Pulmonary artery endothelial cell (primary cell): ENCODE results near the gene SLC30A1. TPM values are rescaled to one million over a fixed set of nuclear protein-coding genes. Genes with fewer than 3 reads are reported as not detected.
A peak's percentile ranks its signal among the peaks of the same experiment; 100 is the strongest.
"Not testable (repeated sequence)": the region's sequence is repeated elsewhere in the genome, so short reads cannot be mapped to it uniquely, and the experiment has no call there.

Experiments used
- DNase-seq: peaks from one replicate; pipeline ENCODE4 v3.0.0-alpha.2; 2011; ENCODE audit warnings: low read depth, low spot score
- total RNA-seq: library from RNA; depleted of rRNA; stranded (reverse); fragments of >200 nt; gene quantifications from 2 replicates; pipeline ENCODE4 v1.2.3, GENCODE V29; 2014

Gene SLC30A1, protein sequence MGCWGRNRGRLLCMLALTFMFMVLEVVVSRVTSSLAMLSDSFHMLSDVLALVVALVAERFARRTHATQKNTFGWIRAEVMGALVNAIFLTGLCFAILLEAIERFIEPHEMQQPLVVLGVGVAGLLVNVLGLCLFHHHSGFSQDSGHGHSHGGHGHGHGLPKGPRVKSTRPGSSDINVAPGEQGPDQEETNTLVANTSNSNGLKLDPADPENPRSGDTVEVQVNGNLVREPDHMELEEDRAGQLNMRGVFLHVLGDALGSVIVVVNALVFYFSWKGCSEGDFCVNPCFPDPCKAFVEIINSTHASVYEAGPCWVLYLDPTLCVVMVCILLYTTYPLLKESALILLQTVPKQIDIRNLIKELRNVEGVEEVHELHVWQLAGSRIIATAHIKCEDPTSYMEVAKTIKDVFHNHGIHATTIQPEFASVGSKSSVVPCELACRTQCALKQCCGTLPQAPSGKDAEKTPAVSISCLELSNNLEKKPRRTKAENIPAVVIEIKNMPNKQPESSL
- total RNA-seq: 14.3 and 22.4 TPM in 2 replicates

DNA sequence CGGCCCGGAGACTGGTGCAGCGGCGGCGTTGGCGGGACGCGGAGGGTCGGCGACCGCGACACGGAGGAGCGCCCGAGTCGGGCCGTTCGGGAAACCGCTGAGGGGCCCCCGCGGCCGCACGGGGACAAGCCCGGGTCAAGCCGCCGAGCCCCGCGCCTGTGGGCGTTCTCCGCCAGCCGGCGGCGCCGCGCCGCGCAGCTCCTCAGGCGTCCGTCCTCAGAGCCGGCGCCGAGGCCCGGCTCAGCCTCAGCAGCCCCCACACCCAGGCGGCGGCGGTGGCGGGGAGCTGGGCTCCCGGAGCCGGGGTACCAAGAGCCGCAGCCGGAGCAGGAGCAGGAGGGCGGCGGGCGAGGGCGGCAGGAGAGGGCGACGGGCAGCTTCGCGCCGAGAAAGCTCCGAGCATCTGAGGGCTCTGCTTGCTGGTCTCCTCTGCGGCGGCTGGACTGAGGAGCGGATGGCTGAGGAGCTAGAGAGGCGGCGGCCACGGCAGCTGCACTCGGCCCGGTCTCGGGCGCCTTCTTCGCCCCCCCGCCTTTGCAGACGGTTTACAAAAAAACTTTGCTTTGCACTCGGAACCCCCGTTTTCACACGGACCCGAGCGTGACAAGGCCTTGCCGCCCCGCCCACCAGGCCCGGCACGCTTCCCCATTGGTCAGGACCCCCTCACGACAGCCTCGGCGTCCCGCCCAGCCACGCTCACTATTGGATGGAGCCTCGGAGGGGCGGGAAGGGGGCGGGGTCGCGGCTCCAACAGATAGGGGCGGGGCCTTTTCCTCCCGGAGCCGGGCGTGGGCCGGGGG is at the start of gene SLC30A1:
Gene SLC30A1, minus strand, starts transcription at position 522 of the 800 bp plus-strand sequence. CDS start 549 bp downstream, outside the sequence.
- DNase-seq: peak; percentile 93

DNA sequence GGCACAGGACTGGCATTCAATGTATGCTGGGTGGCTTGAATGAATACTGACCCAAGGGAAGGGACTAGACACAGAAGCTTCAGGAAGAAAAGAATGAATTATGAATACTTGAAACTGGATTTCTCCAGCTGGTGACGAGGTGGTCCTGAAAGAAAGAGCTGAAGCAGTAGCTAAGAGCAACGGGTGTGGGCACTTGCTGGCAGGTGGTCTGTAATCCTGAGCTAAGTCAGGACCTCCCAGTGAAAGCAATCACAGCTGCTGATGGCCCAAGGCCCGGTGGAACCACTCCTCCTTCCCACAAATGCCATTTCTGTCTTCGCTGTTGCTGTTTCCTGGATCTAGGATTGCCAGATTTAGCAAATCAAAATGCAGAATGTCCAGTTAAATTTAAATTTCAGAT is 49.5 kb upstream of the SLC30A1 start:
- DNase-seq: no peak

DNA sequence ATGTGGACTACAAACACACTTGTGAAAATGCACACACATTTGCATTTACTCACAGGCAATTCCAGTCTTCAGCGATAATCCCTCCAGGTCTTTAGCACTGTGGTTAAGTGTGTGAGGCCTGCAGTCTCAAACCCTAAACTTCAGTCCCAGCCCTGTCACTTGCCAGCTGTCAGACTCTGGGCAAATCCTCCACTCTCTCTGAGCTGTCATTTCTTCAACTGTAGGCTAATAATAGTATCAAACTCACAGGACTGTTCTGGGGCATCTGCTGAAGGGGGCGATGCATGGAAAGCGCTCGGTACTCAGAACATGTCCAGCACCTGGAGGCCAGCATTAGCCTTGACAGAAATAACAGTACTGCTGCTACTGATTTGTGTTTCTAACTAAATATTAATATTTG is 48.3 kb upstream of the SLC30A1 start:
- no peak for DNase-seq

DNA sequence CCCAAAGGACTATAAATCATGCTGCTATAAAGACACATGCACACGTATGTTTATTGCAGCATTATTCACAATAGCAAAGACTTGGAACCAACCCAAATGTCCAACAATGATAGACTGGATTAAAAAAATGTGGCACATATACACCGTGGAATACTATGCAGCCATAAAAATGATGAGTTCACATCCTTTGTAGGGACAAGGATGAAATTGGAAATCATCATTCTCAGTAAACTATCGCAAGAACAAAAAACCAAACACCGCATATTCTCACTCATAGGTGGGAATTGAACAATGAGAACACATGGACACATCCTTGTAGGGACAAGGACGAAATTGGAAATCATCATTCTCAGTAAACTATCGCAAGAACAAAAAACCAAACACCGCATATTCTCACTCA is 46.9 kb upstream of the SLC30A1 start:
- not testable (repeated sequence) for DNase-seq

DNA sequence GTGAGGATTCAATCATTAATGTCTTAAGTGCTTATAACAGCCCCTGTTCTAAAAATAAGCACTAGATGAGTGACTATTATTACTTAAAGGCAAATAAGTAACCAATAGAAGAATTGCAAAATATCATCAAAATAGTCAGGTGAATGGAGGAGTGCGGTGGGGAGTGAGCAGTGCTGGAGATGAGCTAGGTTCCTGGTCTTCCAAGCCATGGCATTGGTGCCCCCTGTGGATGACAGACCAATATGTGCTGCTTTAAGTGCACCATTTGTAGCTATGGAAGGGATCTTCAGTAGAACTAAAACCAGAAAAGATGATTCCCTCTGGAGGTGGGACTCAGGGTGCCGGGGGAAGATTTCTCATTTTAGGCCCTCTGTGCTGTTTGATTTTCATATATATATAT is 46.1 kb upstream of the SLC30A1 start:
- DNase-seq: no peak

DNA sequence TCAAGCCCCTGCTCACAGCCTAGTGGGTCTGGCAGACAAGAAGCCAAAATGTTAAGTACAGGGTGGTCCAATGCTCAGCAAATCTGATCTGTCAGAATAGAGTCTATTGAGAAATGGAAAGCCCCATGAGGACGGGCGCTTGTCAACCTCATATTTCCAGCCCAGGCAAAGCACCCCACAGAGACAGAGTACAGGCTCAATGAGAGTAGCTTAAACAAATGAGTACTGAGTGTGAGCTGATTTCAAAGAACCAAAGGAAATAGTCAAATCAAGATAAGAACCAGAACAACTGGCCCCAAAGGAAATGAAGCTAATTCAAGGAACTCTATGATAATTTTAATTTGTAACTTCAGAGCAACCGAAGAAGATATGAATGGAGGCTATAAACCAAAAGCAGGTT is 44.6 kb upstream of the SLC30A1 start:
- DNase-seq: no peak

DNA sequence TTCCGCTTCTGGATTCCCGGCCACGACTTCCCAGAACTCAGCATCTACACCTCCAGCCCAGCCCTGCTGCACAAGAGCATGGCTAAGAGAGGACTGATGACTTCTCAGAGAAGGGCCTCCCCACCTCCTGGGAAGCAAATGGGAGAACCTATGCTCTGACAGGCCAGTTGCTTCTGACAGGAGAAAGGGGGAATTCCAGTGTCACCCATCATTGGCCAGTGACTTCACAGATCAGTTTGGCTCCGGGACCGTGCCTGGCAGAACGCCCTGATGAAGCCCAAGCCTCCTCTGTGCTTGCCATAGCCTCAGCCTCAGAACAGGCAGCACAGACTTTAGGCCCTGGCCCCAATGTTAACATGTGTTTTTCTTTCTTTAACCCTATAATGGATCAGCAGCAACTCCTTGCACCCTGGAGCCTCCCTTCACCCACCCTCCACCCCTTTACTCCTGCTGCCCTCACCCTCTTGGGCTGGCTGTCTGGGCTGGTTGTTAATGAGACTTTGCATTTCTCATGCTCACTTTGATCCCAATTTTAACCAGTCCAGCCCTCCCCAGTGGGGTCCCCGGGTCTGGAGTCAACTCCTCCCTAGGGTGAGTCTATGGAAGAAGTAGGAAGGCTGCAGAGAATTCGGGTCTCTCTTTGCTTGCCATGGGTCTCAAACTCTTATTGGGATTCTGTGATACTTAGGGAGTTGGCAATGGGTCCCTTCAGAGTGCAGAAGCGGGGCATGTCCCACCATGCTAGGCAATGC is 42.7 kb upstream of the SLC30A1 start:
- no peak for DNase-seq

DNA sequence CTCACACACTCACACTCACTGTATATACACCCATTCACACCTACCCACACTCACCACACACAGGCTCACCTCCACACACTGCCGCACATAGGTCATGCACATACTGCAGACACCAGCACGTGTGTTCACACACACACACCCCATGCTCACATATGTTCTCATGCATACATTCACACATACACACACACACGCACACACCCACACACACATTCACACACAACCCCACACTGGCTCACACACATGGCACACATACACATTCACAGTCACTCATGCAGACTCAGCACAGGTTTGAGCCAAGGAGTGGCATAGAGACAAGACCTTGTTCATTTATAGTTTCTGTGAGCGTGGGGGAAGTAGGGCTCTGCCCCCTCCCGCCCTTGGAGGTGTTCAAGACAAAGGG is 41.1 kb upstream of the SLC30A1 start:
- DNase-seq: no peak

DNA sequence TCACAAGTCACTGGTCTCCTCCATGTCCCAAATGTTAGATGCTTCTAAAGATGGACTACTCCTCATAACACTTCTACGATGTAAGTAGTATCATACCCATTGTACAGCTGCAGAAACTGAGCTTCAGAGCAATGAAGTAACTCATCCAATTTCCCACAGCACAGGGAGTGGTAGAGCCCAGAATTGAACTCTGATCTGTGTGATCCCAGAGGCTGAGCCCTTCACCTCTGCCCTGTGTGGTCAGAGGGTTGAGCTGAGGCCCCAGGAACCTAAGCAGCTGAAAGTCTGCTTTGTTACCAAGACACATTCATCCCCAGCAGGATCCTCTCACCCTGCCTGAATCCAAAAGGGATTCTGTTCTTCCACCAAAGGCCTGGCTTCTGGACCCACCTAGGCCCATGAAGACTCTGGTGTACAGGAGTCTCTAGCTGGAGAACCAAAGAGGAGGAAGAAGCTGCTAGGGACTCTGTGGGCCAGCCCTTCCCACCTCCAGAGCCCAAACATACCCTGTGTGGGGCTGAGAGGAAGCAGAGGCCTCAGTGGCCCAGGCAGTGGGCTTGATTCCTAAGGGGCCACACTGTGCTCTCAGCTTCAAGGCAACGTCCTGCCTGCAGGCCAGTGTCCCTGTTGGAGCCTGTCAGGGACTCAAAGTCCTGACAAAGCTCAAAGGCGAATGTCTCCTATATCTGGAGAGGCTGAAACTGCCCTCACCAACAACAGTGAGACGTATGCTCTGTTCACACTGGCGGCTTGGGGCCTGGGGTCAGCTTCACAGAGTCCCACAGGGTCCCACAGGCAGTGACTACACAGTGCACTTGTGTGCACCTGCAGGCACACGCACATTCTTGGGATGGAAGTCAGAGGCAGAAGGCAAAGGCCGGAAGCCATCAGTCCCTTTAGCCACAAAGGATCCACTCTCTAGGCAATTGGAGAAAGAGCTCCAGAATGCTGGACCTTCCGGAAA is 40.4 kb upstream of the SLC30A1 start:
- DNase-seq: no peak

DNA sequence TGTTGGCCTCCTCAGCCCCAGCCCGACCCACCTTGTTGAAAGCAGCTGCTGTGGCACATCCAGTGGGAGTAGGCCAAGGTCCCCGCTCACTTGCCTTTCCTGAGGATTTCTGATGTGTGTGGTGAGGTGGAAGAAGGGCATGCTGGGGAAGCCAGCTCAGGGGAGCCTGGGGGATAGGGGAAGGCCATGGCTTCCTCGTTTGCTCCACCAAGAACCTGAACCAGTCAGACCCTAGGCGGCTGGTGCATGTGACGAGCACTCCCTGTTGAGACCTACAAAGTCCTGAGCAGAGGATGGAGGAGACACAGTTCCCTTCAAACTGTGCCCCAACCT is 38.0 kb upstream of the SLC30A1 start:
- no peak for DNase-seq

DNA sequence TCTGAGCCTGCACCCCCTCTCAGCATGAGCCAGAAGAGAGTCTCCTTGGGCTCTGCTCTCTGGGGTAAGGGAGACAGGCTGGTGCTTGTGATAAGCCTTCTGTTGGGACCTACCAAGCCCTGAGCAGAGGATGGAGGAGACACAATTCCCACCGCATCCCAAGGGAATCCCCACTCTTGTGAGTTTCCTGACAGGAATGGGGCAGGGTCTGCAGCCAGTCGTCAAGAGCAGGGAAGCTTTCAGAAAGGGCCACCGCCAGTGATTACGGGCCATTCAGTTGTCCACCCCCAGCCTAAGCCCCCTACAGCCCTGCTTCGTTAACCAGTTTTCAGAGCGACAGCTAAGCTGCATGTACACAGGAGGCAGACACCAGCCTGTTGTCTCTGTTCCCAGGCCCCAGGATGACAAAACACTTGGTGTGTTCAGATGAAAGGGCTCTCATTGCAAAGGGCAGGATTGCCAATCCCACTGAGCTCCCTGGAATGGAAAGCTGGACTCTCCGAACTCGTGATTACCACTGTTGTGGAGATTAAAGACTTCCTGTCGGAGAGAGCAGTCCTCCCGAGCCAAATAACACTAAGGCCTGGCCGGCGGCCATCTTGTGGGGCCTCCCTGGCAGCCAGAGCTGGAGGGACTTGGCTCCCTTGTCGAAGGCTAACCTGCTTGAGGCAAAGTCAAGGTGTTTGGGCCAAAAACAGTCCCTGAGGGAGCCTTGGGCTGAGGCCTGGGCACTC is 37.4 kb upstream of the SLC30A1 start:
- no peak for DNase-seq

DNA sequence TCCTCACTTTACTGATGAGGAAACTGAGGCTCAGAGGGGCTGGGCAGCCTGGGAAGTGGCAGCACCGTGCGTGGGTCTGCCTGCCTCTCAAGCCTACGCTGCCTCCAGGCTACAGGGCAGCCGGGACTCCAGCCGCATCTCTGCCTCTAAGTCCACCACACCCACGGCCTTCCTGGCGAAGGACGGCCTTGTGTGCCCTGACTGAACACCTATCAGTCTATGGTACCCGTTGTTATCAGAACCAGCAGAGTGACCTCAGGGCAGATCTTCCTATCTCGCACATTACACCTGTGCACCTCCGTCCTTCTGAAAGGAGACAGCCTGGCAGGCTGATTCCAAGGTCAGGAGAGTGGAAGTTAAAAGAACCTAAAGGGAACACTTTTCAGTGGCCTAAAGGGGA is 35.7 kb upstream of the SLC30A1 start:
- no peak for DNase-seq

DNA sequence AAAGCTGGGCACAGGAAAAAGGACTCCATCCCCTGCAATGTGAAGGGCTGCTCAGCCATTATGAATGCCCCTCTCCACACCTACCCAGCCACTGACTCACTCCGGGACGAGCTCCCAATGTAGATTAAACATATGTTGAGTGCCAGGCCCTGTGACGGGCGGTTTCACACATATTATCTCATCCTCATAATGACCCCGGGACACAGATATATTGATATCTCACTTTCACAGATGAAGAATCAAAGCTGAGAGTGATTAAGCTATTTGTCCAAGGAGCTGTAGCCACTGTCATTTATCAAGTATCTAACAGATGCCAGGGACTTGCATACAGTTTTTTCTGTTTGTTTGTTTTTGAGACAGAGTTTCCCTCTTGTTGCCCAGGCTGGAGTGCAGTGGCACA is 35.0 kb upstream of the SLC30A1 start:
- DNase-seq: no peak

DNA sequence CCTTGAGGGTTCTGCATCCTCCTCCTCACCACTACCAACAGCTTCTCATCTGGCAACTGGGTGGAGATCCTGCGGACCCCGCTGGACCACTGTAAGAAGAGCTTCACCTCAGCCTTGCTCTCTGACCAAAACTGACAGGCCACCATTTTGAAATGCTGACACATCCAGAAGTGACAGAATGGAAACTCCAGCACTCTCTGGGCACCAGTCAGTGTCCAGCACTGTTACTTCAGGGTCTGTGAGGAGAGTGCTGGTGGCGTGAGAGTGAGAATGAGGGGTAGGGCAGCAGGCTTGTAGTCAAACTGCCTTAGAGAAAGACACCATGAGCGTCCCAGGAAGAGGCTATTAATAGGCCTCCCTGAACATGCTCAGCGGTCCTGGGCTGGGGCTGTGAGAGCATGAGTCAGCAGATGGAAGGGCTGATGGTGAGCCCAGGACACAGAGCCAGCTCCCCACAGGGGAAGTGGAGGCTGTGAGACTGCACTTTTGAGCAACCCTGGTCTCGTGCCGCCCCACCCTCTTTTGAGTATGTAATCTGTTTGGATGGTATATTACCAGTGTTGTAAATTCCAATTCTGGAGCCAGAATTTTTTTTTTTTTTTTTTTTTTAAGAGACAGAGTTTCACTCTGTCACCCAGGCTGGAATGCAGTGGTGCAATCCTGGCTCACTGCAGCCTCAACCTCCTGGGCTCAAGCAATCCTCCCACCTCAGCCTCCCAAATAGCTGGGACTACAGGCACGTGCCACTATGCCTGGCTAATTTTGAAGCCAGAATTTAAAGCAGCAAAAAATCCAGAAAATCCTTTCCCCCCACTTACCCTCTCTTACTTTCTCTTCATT is 34.4 kb upstream of the SLC30A1 start:
- no peak for DNase-seq

DNA sequence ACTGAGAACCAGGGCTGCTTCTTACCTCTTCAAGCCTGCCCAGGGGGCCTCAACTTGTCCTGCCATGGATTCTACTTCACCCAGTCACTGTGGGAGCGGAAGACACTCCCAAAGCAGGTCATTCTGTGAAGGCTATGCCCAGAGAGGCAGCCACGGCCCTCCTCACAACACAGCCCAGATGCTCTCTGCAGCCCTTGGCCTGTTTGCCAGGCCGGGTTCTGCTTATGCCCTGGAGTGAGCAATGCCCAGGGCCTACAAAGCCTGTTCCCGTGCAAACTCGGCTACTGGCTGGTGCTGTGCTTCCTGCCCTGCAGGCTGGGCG is 33.8 kb upstream of the SLC30A1 start:
- DNase-seq: no peak

DNA sequence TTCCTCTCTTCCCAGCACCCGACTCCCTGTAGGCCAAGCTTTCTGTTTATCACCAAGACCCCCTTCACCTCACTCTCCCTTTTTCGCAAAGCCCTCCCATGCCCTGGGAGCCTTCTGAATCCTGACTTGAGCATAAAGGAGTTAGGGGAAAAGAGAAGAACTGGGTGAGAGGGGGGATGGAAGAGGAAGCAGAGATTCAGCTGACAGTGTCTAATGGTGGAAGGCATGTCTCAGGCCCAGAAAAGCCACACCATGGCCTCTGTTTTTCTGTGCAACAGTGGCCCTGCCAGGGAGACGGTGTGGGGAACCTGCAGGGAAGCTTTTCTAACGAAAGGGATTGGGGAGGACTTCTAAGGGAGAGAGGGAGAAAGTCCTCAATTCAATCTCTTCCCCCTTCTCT is 32.9 kb upstream of the SLC30A1 start:
- no peak for DNase-seq

DNA sequence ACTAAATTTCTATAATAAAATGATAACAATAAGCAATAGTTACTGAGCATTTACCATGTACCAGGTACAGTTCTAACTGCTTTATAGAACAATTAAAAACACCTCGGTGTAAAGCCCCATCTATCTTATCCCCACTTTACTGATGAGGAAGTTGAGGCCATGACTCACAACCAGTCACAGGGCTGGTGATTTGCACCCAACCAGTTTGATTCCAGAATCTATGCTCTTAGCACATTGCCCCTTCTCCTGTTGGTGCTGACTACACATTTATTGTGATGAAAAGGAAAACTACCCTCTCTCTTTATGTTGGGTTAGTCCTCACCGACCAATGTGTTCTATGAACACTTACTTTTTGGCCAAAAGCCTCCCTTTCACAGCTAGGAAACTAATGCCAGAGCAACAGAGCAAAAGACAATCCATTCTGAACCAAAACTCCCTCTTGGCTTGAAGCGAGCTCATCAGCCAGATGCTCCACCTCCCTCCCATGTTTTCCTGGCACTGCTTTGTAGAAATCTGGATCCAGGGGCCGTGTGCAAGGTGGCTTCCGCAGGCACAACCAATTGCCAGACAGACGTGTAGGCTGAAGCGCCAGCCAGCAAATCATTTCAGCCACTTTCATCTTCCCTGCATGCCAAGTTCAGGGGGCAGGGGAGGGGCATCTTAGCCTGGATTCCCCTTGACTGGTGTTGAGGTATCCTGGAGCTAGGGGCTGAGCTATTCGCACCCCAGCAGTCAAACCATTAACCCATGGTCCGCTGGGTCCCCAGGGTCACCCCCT is 32.0 kb upstream of the SLC30A1 start:
- no peak for DNase-seq
